ENCODE results near the gene SPTBN2.

The SPTBN2 gene

GRCh38 chr11:66708701-66709100 is 20.3 kb downstream of the SPTBN2 start:
- ChIA-PET CTCF (no interaction called here), POLR2A (no interaction called here)
- no peak for DNase-seq (ENCODE audit: extremely low spot score)
- TF ChIP-seq SP1 (IDR thresholded peaks at IDR 0.05): no peak
- no peak for TF ChIP-seq ZNF384 (IDR thresholded peaks at IDR 0.05)
- TF ChIP-seq ARNT (IDR thresholded peaks at IDR 0.05): no peak
- TF ChIP-seq HDGF (IDR thresholded peaks at IDR 0.05; ENCODE audit: borderline replicate concordance): no peak
- TF ChIP-seq FOXK2 (IDR thresholded peaks at IDR 0.05): no peak
- TF ChIP-seq, protein P1, sequence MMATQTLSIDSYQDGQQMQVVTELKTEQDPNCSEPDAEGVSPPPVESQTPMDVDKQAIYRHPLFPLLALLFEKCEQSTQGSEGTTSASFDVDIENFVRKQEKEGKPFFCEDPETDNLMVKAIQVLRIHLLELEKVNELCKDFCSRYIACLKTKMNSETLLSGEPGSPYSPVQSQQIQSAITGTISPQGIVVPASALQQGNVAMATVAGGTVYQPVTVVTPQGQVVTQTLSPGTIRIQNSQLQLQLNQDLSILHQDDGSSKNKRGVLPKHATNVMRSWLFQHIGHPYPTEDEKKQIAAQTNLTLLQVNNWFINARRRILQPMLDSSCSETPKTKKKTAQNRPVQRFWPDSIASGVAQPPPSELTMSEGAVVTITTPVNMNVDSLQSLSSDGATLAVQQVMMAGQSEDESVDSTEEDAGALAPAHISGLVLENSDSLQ (IDR thresholded peaks at IDR 0.05): no peak
- no peak for TF ChIP-seq BHLHE40 (IDR thresholded peaks at IDR 0.05; ENCODE audit: borderline replicate concordance)
- no peak for TF ChIP-seq ELF4 (IDR thresholded peaks at IDR 0.05)
- TF ChIP-seq SUZ12 (IDR thresholded peaks at IDR 0.05): no peak
- no peak for TF ChIP-seq FOXA1 (IDR thresholded peaks at IDR 0.05)
- no peak for TF ChIP-seq LEF1 (IDR thresholded peaks at IDR 0.05; ENCODE audit: borderline replicate concordance)
- TF ChIP-seq NFRKB (IDR thresholded peaks at IDR 0.05): no peak
- TF ChIP-seq FOXM1 (IDR thresholded peaks at IDR 0.05; ENCODE audit: borderline replicate concordance): no peak
- TF ChIP-seq TARDBP (IDR thresholded peaks at IDR 0.05): no peak
- TF ChIP-seq L3MBTL2 (conservative IDR thresholded peaks at IDR 0.05): no peak
- no peak for TF ChIP-seq CTBP1 (IDR thresholded peaks at IDR 0.05; ENCODE audit: borderline replicate concordance)

DNA sequence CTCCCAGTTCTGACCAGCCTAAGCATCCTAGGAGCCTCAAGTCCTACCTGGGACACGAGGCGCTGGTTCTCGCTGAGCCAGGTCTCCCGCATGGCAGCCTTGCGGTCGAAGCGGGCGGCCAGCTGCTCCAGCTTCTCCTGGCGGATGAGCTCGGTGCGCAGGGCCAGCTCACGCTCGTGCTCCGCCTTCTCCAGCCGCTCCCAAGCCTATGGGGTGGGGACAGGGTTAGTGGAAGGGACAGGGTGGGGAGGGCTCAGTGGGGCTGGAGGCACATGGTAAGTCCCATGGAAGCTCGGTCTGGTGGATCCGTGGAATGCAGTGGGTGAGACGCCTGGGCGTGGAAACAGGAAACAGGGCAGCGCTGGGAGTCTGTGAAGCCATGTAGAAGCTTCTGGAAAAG is 20.9 kb downstream of the SPTBN2 start:
- TF ChIP-seq BHLHE40 (IDR thresholded peaks at IDR 0.05; ENCODE audit: borderline replicate concordance) (no peak), ARNT (IDR thresholded peaks at IDR 0.05) (no peak), FOXA1 (IDR thresholded peaks at IDR 0.05) (no peak), SUZ12 (IDR thresholded peaks at IDR 0.05) (no peak), CTBP1 (IDR thresholded peaks at IDR 0.05; ENCODE audit: borderline replicate concordance) (no peak)
- TF ChIP-seq, protein P1 (IDR thresholded peaks at IDR 0.05): no peak
- ChIA-PET POLR2A (no interaction called here), CTCF (no interaction called here)
- no peak for DNase-seq (ENCODE audit: extremely low spot score)

DNA sequence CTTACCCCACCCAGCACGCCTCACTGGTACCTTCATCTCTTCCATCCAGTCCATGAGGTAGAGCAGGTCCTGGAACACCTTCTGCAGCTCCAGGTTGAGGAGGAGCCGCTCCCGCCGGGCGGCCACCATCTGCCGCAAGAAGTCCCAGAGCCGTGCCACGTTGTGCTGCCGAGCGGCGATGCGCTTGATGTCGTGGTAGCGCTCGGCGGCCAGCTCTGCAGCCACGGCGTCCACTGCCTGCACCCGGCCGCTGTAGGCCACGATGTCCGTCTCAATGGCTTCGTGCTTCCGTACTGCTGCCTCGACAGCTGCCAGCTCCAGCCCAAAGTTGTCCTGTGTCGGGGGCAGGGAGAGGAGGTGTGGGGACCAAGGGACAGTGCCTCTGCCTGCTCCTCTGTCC is 21.5 kb downstream of the SPTBN2 start:
- ChIA-PET POLR2A (no interaction called here), CTCF (no interaction called here)
- TF ChIP-seq LEF1 (IDR thresholded peaks at IDR 0.05; ENCODE audit: borderline replicate concordance) (no peak), NFRKB (IDR thresholded peaks at IDR 0.05) (no peak), ELF4 (IDR thresholded peaks at IDR 0.05) (no peak), HDGF (IDR thresholded peaks at IDR 0.05; ENCODE audit: borderline replicate concordance) (no peak), FOXM1 (IDR thresholded peaks at IDR 0.05; ENCODE audit: borderline replicate concordance) (no peak), BHLHE40 (IDR thresholded peaks at IDR 0.05; ENCODE audit: borderline replicate concordance) (no peak), ARNT (IDR thresholded peaks at IDR 0.05) (no peak), L3MBTL2 (conservative IDR thresholded peaks at IDR 0.05) (no peak), CTBP1 (IDR thresholded peaks at IDR 0.05; ENCODE audit: borderline replicate concordance) (no peak), ZNF384 (IDR thresholded peaks at IDR 0.05) (no peak), SP1 (IDR thresholded peaks at IDR 0.05) (no peak)
- DNase-seq (ENCODE audit: extremely low spot score): no peak

- CTCF ChIA-PET: no interaction called here
- POLR2A ChIA-PET: no interaction called here
- TF ChIP-seq, protein P1 (IDR thresholded peaks at IDR 0.05): no peak
- no peak for TF ChIP-seq SP1 (IDR thresholded peaks at IDR 0.05)
- TF ChIP-seq ZNF384 (IDR thresholded peaks at IDR 0.05): no peak
- TF ChIP-seq LEF1 (IDR thresholded peaks at IDR 0.05; ENCODE audit: borderline replicate concordance): no peak
- no peak for TF ChIP-seq SUZ12 (IDR thresholded peaks at IDR 0.05)
- TF ChIP-seq ELF4 (IDR thresholded peaks at IDR 0.05): no peak
- no peak for TF ChIP-seq L3MBTL2 (conservative IDR thresholded peaks at IDR 0.05)
- no peak for TF ChIP-seq FOXK2 (IDR thresholded peaks at IDR 0.05)
- TF ChIP-seq FOXM1 (IDR thresholded peaks at IDR 0.05; ENCODE audit: borderline replicate concordance): no peak
- no peak for TF ChIP-seq ARNT (IDR thresholded peaks at IDR 0.05)
- no peak for TF ChIP-seq CTBP1 (IDR thresholded peaks at IDR 0.05; ENCODE audit: borderline replicate concordance)
- no peak for TF ChIP-seq BHLHE40 (IDR thresholded peaks at IDR 0.05; ENCODE audit: borderline replicate concordance)
- TF ChIP-seq NFRKB (IDR thresholded peaks at IDR 0.05): no peak
- no peak for TF ChIP-seq TARDBP (IDR thresholded peaks at IDR 0.05)
Observed at GRCh38 chr11:66706989-66707388, 22.0 kb downstream of the SPTBN2 start.

GRCh38 chr11:66705587-66706335 is 23.3 kb downstream of the SPTBN2 start:
- no peak for DNase-seq (ENCODE audit: extremely low spot score)
- ChIA-PET POLR2A (no interaction called here), CTCF (no interaction called here)
- TF ChIP-seq, protein P1 (IDR thresholded peaks at IDR 0.05): no peak
- TF ChIP-seq SUZ12 (IDR thresholded peaks at IDR 0.05) (no peak), FOXA1 (IDR thresholded peaks at IDR 0.05) (no peak), ELF4 (IDR thresholded peaks at IDR 0.05) (no peak), ARNT (IDR thresholded peaks at IDR 0.05) (no peak), SP1 (IDR thresholded peaks at IDR 0.05) (no peak), L3MBTL2 (conservative IDR thresholded peaks at IDR 0.05) (no peak), ZNF384 (IDR thresholded peaks at IDR 0.05) (no peak), FOXM1 (IDR thresholded peaks at IDR 0.05; ENCODE audit: borderline replicate concordance) (no peak), TARDBP (IDR thresholded peaks at IDR 0.05) (no peak), HDGF (IDR thresholded peaks at IDR 0.05; ENCODE audit: borderline replicate concordance) (no peak), FOXK2 (IDR thresholded peaks at IDR 0.05) (no peak), CTBP1 (IDR thresholded peaks at IDR 0.05; ENCODE audit: borderline replicate concordance) (no peak)

More at GRCh38 chr11:66706989-66707388, 22.0 kb downstream of the SPTBN2 start:
- no peak for DNase-seq (ENCODE audit: extremely low spot score)
